Osteoblast (primary cell): ENCODE measurements around the gene CYP2W1. TPM values are rescaled to one million over a fixed set of nuclear protein-coding genes. Genes with fewer than 3 reads are reported as not detected.

Experiments
- DNase-seq: peaks from one replicate; pipeline ENCODE4 v3.0.0; 2011; ENCODE audit warnings: low spot score, mixed read lengths; ENCODE audit not compliant: insufficient read length; ENCODE audit errors: missing footprints
- H2AFZ ChIP-seq: 2 replicates; pipeline ENCODE4 v1.6.0; 2011; ENCODE audit warnings: mild to moderate bottlenecking, low read length
- H3K27ac ChIP-seq: 2 replicates; pipeline ENCODE4 v1.5.1; 2011; ENCODE audit warnings: mild to moderate bottlenecking, low read depth, low read length, moderate library complexity
- H3K27me3 ChIP-seq: 2 replicates; pipeline ENCODE4 v1.6.0; 2012; ENCODE audit warnings: mild to moderate bottlenecking, control low read depth, inconsistent platforms, low read length, moderate library complexity; ENCODE audit not compliant: insufficient read depth
- H3K36me3 ChIP-seq: 2 replicates; pipeline ENCODE4 v1.5.1; 2011; ENCODE audit warnings: mild to moderate bottlenecking, low read length, control low read depth, moderate library complexity; ENCODE audit not compliant: insufficient read depth
- H3K4me1 ChIP-seq: 2 replicates; pipeline ENCODE4 v1.5.1; 2011; ENCODE audit warnings: mild to moderate bottlenecking, low read length, control low read depth, moderate library complexity; ENCODE audit not compliant: insufficient read depth
- H3K4me2 ChIP-seq: 2 replicates; pipeline ENCODE4 v1.6.0; 2011; ENCODE audit warnings: mild to moderate bottlenecking, low read length; ENCODE audit not compliant: insufficient read depth
- H3K4me3 ChIP-seq: fragments of 200-600 bp; sonication (generic); 3 replicates; pipeline ENCODE4 v1.5.1; 2012; ENCODE audit warnings: mild to moderate bottlenecking, low read length, inconsistent platforms; ENCODE audit not compliant: insufficient read depth
- H3K79me2 ChIP-seq: 2 replicates; pipeline ENCODE4 v1.6.0; 2012; ENCODE audit warnings: mild to moderate bottlenecking, low read length, control low read depth, inconsistent platforms; ENCODE audit not compliant: insufficient read depth
- H3K9me3 ChIP-seq: 2 replicates; pipeline ENCODE4 v1.5.1; 2011; ENCODE audit warnings: low read depth, low read length, control low read depth
- H4K20me1 ChIP-seq: 2 replicates; pipeline ENCODE4 v1.6.0; 2012; ENCODE audit warnings: mild to moderate bottlenecking, low read length, control low read depth; ENCODE audit not compliant: insufficient read depth
- CTCF ChIP-seq: IDR thresholded peaks from 2 replicates; pipeline ENCODE4 v1.5.1; 2011; ENCODE audit warnings: mild to moderate bottlenecking, low read depth, low read length, moderate library complexity; ENCODE audit errors: extremely low read depth
- total RNA-seq: library from RNA; depleted of rRNA; stranded (reverse); fragments of >200 nt; gene quantifications from 2 replicates; pipeline ENCODE4 v1.2.3, GENCODE V29; 2012

CYP2W1 gene
- total RNA-seq, 1 donor = not detected

DNA sequence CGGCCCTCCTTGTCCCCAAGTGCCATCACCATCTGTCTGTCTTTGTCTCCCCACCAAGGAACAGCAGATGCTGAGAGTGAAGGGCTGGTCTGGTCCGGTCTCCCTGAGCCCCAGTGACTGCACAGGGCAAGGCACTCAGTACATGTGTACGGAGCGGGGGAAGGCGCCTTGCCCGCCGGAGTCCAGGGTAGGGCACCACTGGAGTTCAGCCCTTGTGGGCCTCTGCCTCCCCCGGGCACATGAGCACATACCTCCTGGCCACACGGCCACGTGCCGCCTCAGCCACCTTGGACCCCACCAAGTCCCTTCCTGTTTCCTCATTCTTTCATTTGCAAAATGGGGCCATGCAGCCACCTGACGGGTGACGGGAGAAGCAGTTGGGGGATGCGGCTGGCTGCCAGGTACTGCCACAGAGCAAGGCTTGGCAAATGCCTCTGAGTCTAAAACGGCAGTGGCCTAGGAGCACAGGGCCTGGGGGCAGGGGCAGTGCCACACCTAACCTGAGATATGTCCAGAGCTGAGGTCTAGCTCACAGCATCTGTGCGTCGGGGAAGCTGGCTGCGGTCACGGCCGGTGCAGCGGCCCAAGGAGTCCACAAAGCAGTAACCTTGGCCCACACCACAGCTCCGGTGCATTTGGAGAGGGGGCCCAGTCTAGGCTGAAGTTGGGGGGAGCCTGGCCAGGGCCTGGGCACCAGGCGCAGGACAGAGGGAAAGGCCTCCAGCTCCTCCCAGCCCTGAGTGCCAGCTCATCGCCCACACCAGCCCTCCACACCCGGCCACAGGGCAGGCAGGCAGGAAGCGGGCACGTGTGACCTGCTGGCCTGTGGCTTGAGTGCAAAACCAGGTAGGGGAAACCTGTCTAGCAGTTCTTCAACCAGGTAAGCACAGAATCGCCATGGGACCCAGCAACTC is 33.7 kb upstream of the CYP2W1 start:
- DNase-seq = peak; percentile 85
- no peak for TF ChIP-seq CTCF
- Histone ChIP-seq H3K4me1 (no peaks in the 10 kb centered on the region), H3K27ac (no peak overlapping the region), H4K20me1 (no peaks in the 10 kb centered on the region), H3K4me2 (no peak overlapping the region), H3K4me3 (no peak overlapping the region), H3K9me3 (no peaks in the 10 kb centered on the region), H3K27me3 (peaks cover 17% of the 10 kb centered on the region), H2AFZ (no peak overlapping the region), H3K36me3 (no peaks in the 10 kb centered on the region), H3K79me2 (no peaks in the 10 kb centered on the region)

DNA sequence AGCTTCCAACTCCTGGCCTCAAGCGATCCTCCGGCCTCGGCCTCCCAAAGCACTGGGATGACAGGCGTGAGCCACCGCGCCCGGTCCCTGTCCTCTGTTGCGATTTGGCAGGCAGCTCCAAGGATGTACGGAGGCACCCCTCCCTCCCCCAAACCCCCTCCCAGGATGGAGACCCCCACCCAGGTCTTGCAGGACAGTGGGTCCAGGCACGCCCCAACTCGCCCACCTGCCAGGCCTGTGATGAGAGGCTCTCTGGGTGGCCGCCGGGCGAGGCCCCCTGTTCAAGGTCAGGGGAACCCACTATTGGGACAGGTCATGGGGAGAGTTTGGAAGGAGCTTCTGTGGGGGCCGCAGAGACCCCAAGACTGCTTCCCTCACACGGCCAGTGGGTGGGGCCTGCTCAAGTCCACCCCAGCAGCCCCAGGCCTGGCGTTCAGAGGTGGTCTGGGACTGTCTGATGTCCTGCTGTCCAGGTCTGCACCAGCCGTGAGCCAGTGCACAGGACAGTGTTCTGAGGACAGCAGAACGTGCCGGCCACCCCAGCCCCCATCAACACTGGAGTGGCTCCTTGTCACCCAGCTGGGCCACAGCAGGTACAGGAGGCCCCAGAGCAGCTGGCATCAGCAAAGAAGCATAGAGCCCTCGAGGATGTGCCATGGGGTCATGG is 31.0 kb upstream of the CYP2W1 start:
- H3K27ac ChIP-seq = no peak overlapping the region
- peaks cover 32% of the 10 kb centered on the region for H3K27me3 ChIP-seq
- TF ChIP-seq CTCF = no peak
- H3K9me3 ChIP-seq = no peaks in the 10 kb centered on the region
- H3K79me2 ChIP-seq = no peaks in the 10 kb centered on the region
- no peak overlapping the region for H3K4me2 ChIP-seq
- no peak overlapping the region for H3K4me3 ChIP-seq
- H2AFZ ChIP-seq = no peak overlapping the region
- no peaks in the 10 kb centered on the region for H4K20me1 ChIP-seq
- peak; percentile 65 for DNase-seq
- H3K4me1 ChIP-seq = no peaks in the 10 kb centered on the region
- no peaks in the 10 kb centered on the region for H3K36me3 ChIP-seq

GRCh38 chr7:952548-953441 is 30.2 kb upstream of the CYP2W1 start:
- H3K27me3 ChIP-seq = peaks cover 37% of the 10 kb centered on the region
- TF ChIP-seq CTCF = no peak
- no peak overlapping the region for H3K27ac ChIP-seq
- peak; percentile 71 for DNase-seq
- H2AFZ ChIP-seq = no peak overlapping the region
- H3K4me1 ChIP-seq = no peaks in the 10 kb centered on the region
- no peaks in the 10 kb centered on the region for H3K79me2 ChIP-seq
- H3K4me2 ChIP-seq = no peak overlapping the region
- no peaks in the 10 kb centered on the region for H4K20me1 ChIP-seq
- H3K9me3 ChIP-seq = no peaks in the 10 kb centered on the region
- no peak overlapping the region for H3K4me3 ChIP-seq
- H3K36me3 ChIP-seq = no peaks in the 10 kb centered on the region
